NCI-H2227 treated with DMSO at 0.1 percent for 48 hours (cell line): ENCODE data around the gene CEP295NL.
A peak's percentile ranks its signal among the peaks of the same experiment; 100 is the strongest.
"Not testable (repeated sequence)": the region's sequence is repeated elsewhere in the genome, so short reads cannot be mapped to it uniquely, and the experiment has no call there.

Experiments used
- DNase-seq: peaks from one replicate; lab custom pipeline; 2025; lab: John Stamatoyannopoulos, UW

The CEP295NL gene

GRCh38 chr17:78886954-78887353, 16.0 kb downstream of the CEP295NL start:
- DNase-seq, result no peak

- DNase-seq, result no peak
Observed at GRCh38 chr17:78885956-78886355, 17.0 kb downstream of the CEP295NL start.

- DNase-seq, result no peak
Observed at GRCh38 chr17:78884876-78885667, 17.9 kb downstream of the CEP295NL start.

GRCh38 chr17:78884148-78884825, 18.7 kb downstream of the CEP295NL start:
- no peak for DNase-seq

GRCh38 chr17:78883533-78884131, 19.4 kb downstream of the CEP295NL start:
- peak; percentile 65 for DNase-seq

GRCh38 chr17:78883089-78883532, 19.9 kb downstream of the CEP295NL start:
- no peak for DNase-seq

GRCh38 chr17:78882540-78883088, 20.4 kb downstream of the CEP295NL start:
- no peak for DNase-seq

GRCh38 chr17:78879635-78880186, 23.3 kb downstream of the CEP295NL start:
- no peak for DNase-seq

- no peak for DNase-seq
Observed at GRCh38 chr17:78878871-78879527, 24.0 kb downstream of the CEP295NL start.

GRCh38 chr17:78878261-78878660, 24.7 kb downstream of the CEP295NL start:
- no peak for DNase-seq

GRCh38 chr17:78876954-78877517, 26.0 kb downstream of the CEP295NL start:
- DNase-seq, result not testable (repeated sequence)

- DNase-seq, result no peak
Observed at GRCh38 chr17:78876094-78876597, 26.9 kb downstream of the CEP295NL start.

- DNase-seq, result no peak
Observed at GRCh38 chr17:78875363-78876093, 27.5 kb downstream of the CEP295NL start.

GRCh38 chr17:78873519-78874340, 29.3 kb downstream of the CEP295NL start:
- no peak for DNase-seq

GRCh38 chr17:78872486-78872885, 30.5 kb downstream of the CEP295NL start:
- DNase-seq, result no peak

- no peak for DNase-seq
Observed at GRCh38 chr17:78870621-78871020, 32.4 kb downstream of the CEP295NL start.

GRCh38 chr17:78868391-78868790, 34.6 kb downstream of the CEP295NL start:
- DNase-seq, result no peak

- not testable (repeated sequence) for DNase-seq
Observed at GRCh38 chr17:78867046-78867445, 36.0 kb downstream of the CEP295NL start.

GRCh38 chr17:78865682-78866390, 37.2 kb downstream of the CEP295NL start:
- peak; percentile 50 for DNase-seq
